Lower lobe of right lung (tissue), 2 donors: ENCODE data around the gene CMIP. TPM values are rescaled to one million over a fixed set of nuclear protein-coding genes. Genes with fewer than 3 reads are reported as not detected.

Experiments used
- ATAC-seq, 2 donors: fragments of 200-7000 bp; cut with Tn5 transposase; one replicate each; pipeline ENCODE4 v1.9.1; 2020 to 2022; ENCODE audit warnings: mild to moderate bottlenecking in 2 of 2, moderate library complexity in 2 of 2
- DNase-seq: peaks from one replicate; pipeline ENCODE4 v3.0.0-alpha.2; 2020
- H3K27ac ChIP-seq: fragments of 200-600 bp; one replicate; pipeline ENCODE4 v1.8.0; 2022
- H3K27me3 ChIP-seq: fragments of 200-600 bp; one replicate; pipeline ENCODE4 v1.8.0; 2022; ENCODE audit warnings: low read depth
- H3K36me3 ChIP-seq: fragments of 200-600 bp; one replicate; pipeline ENCODE4 v1.8.0; 2022; ENCODE audit warnings: mild to moderate bottlenecking
- H3K4me1 ChIP-seq: fragments of 200-600 bp; one replicate; pipeline ENCODE4 v1.8.0; 2022
- H3K4me3 ChIP-seq: fragments of 200-600 bp; one replicate; pipeline ENCODE4 v1.8.0; 2022; ENCODE audit warnings: mild to moderate bottlenecking
- H3K9me3 ChIP-seq: fragments of 200-600 bp; one replicate; pipeline ENCODE4 v1.8.0; 2022
- CTCF ChIP-seq: fragments of 200-600 bp; IDR thresholded peaks from one replicate; pipeline ENCODE4 v1.8.0; 2022; ENCODE audit warnings: antibody characterized with exemption, mild to moderate bottlenecking
- intact Hi-C: fragments of 100-400 bp; cut with DNase I; formaldehyde crosslinking; loops from one replicate; pipeline ENCODE4 v1.11.0; 2022
- microRNA-seq: library from miRNA; unstranded; fragments of <30 nt; microRNA quantifications from one replicate; pipeline ENCODE4 v1.2.0, GENCODE V29; 2020; ENCODE audit warnings: borderline number of aligned reads
- total RNA-seq: library from RNA; stranded (reverse); fragmentation: NEBNext Ultra II Directional; extraction: Animal tissue kit (Norgen Biotek cat#: 25700); gene quantifications from one replicate; pipeline ENCODE4 v1.2.1, GENCODE V29; 2021
- donor health status: DM: no; HTN: yes; CAD: no; lungs with severe emphysema.

Gene CMIP
- total RNA-seq, 1 donor from 2014 or later, result 77.4 TPM

GRCh38 chr16:81754858-81755257, 310.2 kb downstream of the CMIP start:
- no peak for TF ChIP-seq CTCF
- H3K4me1 ChIP-seq, result peaks cover 32% of the 10 kb centered on the region
- DNase-seq (no peak), ATAC-seq (no peak)
- H3K9me3 ChIP-seq, result no peaks in the 10 kb centered on the region
- intact Hi-C loops, result no loop called here
- peak overlapping the region; percentile 1 for H3K27ac ChIP-seq
- no peak overlapping the region for H3K4me3 ChIP-seq
- no peaks in the 10 kb centered on the region for H3K27me3 ChIP-seq
- no peaks in the 10 kb centered on the region for H3K36me3 ChIP-seq

DNA sequence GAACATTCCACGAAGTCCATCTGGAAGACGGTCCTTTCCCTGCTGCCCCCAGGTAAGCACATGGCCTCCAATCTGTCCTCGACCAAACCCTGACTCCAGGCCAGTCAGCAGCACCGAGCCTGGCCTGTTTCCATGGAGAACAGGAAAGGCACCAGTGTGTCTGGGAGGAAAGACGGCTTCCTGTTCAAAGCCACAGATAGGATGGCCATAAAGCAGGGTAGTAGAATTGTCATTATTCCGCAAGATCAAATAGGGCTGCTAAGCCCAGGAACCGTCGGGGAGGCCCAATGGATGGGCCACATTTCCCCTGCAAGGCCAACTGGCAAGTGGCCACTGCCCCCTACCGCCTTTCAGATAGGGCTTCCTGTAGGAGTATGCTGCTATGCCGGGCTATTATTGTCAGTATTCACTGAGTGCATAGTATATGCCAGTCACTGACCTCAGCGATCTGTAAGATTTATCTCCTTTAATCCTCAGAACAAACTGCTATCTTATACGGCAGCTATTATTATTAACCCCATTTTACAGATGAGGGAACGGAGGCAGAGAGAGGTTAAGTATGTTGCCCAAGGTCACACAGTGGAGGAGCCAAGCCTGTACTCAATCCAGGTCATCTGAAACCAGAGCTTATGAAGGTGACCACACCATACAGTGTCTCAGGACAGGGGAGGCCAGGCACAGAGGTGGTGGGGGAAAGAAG, 311.5 kb downstream of the CMIP start:
- Histone ChIP-seq H3K4me3 (no peak overlapping the region), H3K27ac (peak overlapping the region; percentile 1), H3K9me3 (no peaks in the 10 kb centered on the region), H3K36me3 (no peaks in the 10 kb centered on the region), H3K27me3 (no peaks in the 10 kb centered on the region), H3K4me1 (peaks cover 32% of the 10 kb centered on the region)
- DNase-seq (no peak), ATAC-seq (peak; percentile 34 to 44)
- TF ChIP-seq CTCF, result no peak
- intact Hi-C loops, result no loop called here

DNA sequence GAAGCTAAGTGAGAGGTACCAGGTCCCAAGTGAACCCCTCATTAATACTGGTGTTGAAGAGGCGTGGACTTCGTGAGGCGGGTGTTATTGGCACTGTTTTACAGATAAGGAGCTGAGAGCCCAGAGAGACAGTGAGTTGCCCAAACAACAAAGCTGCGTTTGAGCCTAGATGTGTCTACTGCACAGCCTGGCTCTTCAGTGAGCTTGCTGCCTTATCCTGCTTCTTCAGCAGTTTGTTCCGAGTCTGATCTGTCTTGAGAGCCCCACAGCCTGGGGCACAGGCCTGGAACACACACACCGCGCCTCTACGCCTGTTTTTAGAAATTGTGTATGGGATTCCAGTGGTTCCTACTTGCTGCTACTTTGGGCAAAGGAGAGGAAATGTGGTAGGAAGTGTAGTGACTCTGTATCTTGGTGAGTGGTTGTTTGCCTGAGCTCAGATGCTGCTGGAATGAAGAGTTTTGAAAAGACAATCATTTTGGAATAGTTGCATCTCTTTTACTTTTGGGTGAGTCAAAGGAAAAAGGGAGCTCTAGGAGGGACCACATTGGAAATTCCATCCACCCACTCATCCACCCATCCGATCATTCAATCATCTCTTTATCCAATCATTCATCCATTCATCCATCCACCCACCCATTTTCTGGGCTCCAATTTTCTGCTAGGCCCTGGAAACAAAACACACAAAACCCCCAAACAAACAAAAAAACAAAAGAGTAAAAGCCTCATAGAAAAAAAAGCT, 312.2 kb downstream of the CMIP start:
- DNase-seq (no peak), ATAC-seq (no peak)
- Histone ChIP-seq H3K4me1 (peaks cover 27% of the 10 kb centered on the region), H3K27ac (peak overlapping the region; percentile 1), H3K27me3 (no peaks in the 10 kb centered on the region), H3K4me3 (no peak overlapping the region), H3K36me3 (no peaks in the 10 kb centered on the region), H3K9me3 (no peaks in the 10 kb centered on the region)
- no peak for TF ChIP-seq CTCF
- intact Hi-C loops, result no loop called here

DNA sequence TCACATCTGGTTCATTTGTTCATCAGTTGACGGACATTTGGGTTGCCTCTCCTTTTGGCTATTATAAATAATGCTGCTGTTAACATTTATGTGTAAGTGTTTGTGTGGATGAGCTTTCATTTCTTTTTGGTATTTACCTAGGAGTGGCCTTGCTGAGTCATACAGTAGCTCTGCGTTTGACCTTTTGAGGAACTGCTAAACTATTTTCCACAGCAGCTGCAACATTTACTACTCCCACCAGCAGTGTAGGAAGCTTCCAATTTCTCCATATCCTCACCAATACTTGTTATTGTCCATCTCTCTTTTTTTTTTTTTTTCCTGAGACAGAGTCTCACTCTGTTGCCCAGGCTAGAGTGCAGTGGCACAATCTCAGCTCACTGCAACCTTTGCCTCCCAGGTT, 313.8 kb downstream of the CMIP start:
- DNase-seq (no peak), ATAC-seq (no peak)
- no peak for TF ChIP-seq CTCF
- Histone ChIP-seq H3K9me3 (no peaks in the 10 kb centered on the region), H3K4me3 (no peak overlapping the region), H3K4me1 (peaks cover 18% of the 10 kb centered on the region), H3K27me3 (no peaks in the 10 kb centered on the region), H3K27ac (no peak overlapping the region), H3K36me3 (no peaks in the 10 kb centered on the region)
- intact Hi-C loops, result no loop called here

Small RNA genes within 50 kb of the gene (microRNA-seq; reads per million reads assigned to microRNA genes)
- not detected for gene MIR6504
- not detected for gene MIR7854

Other genes starting within 250 kb of the CMIP start
- gene BCO1, start 206.1 kb upstream of the CMIP start, total RNA-seq, result 0.74 TPM
- 6.5 TPM for gene GAN, start 129.8 kb upstream of the CMIP start, total RNA-seq